ENCODE data around the gene CHKB.
"Not testable (repeated sequence)": the region's sequence is repeated elsewhere in the genome, so short reads cannot be mapped to it uniquely, and the experiment has no call there.

The CHKB gene

GRCh38 chr22:50608058-50608840, 25.6 kb upstream of the CHKB start:
- H3K36me3 Mint-ChIP-seq (ENCODE audit: insufficient read depth); ATAC-seq (replicated peaks); H3K4me3 Mint-ChIP-seq; H3K4me1 Mint-ChIP-seq (ENCODE audit: low read depth in 2 of 2); H3K9me3 Mint-ChIP-seq; H3K27ac Mint-ChIP-seq; DNase-seq: not testable (repeated sequence)
- H3K27me3 Mint-ChIP-seq, result peaks cover 36 to 86% of the 10 kb centered on the region in 2 donors

- ATAC-seq (replicated peaks) (no peak), DNase-seq (no peak)
- Mint-ChIP-seq H3K4me3 (no peak overlapping the region), H3K27me3 (peaks cover 42 to 86% of the 10 kb centered on the region in 2 donors), H3K36me3 (ENCODE audit: insufficient read depth) (no peaks in the 10 kb centered on the region), H3K27ac (no peak overlapping the region), H3K9me3 (no peaks in the 10 kb centered on the region), H3K4me1 (ENCODE audit: low read depth in 2 of 2) (no peaks in the 10 kb centered on the region)
Measured at GRCh38 chr22:50607659-50608020, 25.0 kb upstream of the CHKB start.

GRCh38 chr22:50606946-50607658, 24.5 kb upstream of the CHKB start:
- peaks cover 48 to 86% of the 10 kb centered on the region in 2 donors for H3K27me3 Mint-ChIP-seq
- H3K4me1 Mint-ChIP-seq (ENCODE audit: low read depth in 2 of 2), result peaks cover 0 to 2% of the 10 kb centered on the region in 2 donors
- no peaks in the 10 kb centered on the region for H3K9me3 Mint-ChIP-seq
- no peak overlapping the region for H3K27ac Mint-ChIP-seq
- ATAC-seq (replicated peaks), result no peak
- no peak for DNase-seq
- no peak overlapping the region for H3K4me3 Mint-ChIP-seq
- H3K36me3 Mint-ChIP-seq (ENCODE audit: insufficient read depth), result no peaks in the 10 kb centered on the region

GRCh38 chr22:50606165-50606945, 23.7 kb upstream of the CHKB start:
- H3K9me3 Mint-ChIP-seq, result no peaks in the 10 kb centered on the region
- no peak overlapping the region for H3K27ac Mint-ChIP-seq
- no peak for DNase-seq
- ATAC-seq (replicated peaks), result no peak
- H3K27me3 Mint-ChIP-seq, result peaks cover 55 to 86% of the 10 kb centered on the region in 2 donors
- H3K4me1 Mint-ChIP-seq (ENCODE audit: low read depth in 2 of 2), result peaks cover 2 to 4% of the 10 kb centered on the region in 2 donors
- H3K36me3 Mint-ChIP-seq (ENCODE audit: insufficient read depth), result no peaks in the 10 kb centered on the region
- no peak overlapping the region for H3K4me3 Mint-ChIP-seq

GRCh38 chr22:50605613-50606074, 23.0 kb upstream of the CHKB start:
- no peaks in the 10 kb centered on the region for H3K9me3 Mint-ChIP-seq
- ATAC-seq (replicated peaks) (no peak), DNase-seq (no peak)
- no peak overlapping the region for H3K27ac Mint-ChIP-seq
- H3K27me3 Mint-ChIP-seq, result peaks cover 52 to 81% of the 10 kb centered on the region in 2 donors
- H3K36me3 Mint-ChIP-seq (ENCODE audit: insufficient read depth), result no peaks in the 10 kb centered on the region
- no peak overlapping the region for H3K4me3 Mint-ChIP-seq
- H3K4me1 Mint-ChIP-seq (ENCODE audit: low read depth in 2 of 2), result peaks cover 2 to 4% of the 10 kb centered on the region in 2 donors

- Mint-ChIP-seq H3K27ac (no peak overlapping the region), H3K4me3 (no peak overlapping the region), H3K9me3 (no peaks in the 10 kb centered on the region), H3K27me3 (peaks cover 48 to 79% of the 10 kb centered on the region in 2 donors), H3K36me3 (ENCODE audit: insufficient read depth) (no peaks in the 10 kb centered on the region), H3K4me1 (ENCODE audit: low read depth in 2 of 2) (peaks cover 2 to 4% of the 10 kb centered on the region in 2 donors)
- DNase-seq (no peak), ATAC-seq (replicated peaks) (no peak)
Measured at GRCh38 chr22:50605002-50605612, 22.5 kb upstream of the CHKB start.

GRCh38 chr22:50604256-50605001, 21.8 kb upstream of the CHKB start:
- H3K27ac Mint-ChIP-seq, result no peak overlapping the region
- H3K9me3 Mint-ChIP-seq, result no peaks in the 10 kb centered on the region
- H3K36me3 Mint-ChIP-seq (ENCODE audit: insufficient read depth), result no peaks in the 10 kb centered on the region
- peaks cover 2 to 7% of the 10 kb centered on the region in 2 donors for H3K4me1 Mint-ChIP-seq (ENCODE audit: low read depth in 2 of 2)
- no peak overlapping the region for H3K4me3 Mint-ChIP-seq
- ATAC-seq (replicated peaks), result no peak
- DNase-seq, result no peak
- H3K27me3 Mint-ChIP-seq, result peaks cover 52 to 79% of the 10 kb centered on the region in 2 donors

GRCh38 chr22:50603511-50604255, 21.0 kb upstream of the CHKB start:
- no peaks in the 10 kb centered on the region for H3K36me3 Mint-ChIP-seq (ENCODE audit: insufficient read depth)
- H3K4me1 Mint-ChIP-seq (ENCODE audit: low read depth in 2 of 2), result peaks cover 2 to 7% of the 10 kb centered on the region in 2 donors
- H3K27me3 Mint-ChIP-seq, result peaks cover 44 to 71% of the 10 kb centered on the region in 2 donors
- ATAC-seq (replicated peaks), result no peak
- no peaks in the 10 kb centered on the region for H3K9me3 Mint-ChIP-seq
- H3K27ac Mint-ChIP-seq, result no peak overlapping the region
- no peak overlapping the region for H3K4me3 Mint-ChIP-seq
- no peak for DNase-seq

- peak overlapping the region; percentile 44 to 56 for H3K4me3 Mint-ChIP-seq
- H3K27ac Mint-ChIP-seq, result no peak overlapping the region
- no peak for ATAC-seq (replicated peaks)
- no peaks in the 10 kb centered on the region for H3K36me3 Mint-ChIP-seq (ENCODE audit: insufficient read depth)
- peaks cover 2 to 7% of the 10 kb centered on the region in 2 donors for H3K4me1 Mint-ChIP-seq (ENCODE audit: low read depth in 2 of 2)
- DNase-seq, result no peak
- no peaks in the 10 kb centered on the region for H3K9me3 Mint-ChIP-seq
- peaks cover 38 to 64% of the 10 kb centered on the region in 2 donors for H3K27me3 Mint-ChIP-seq
Measured at GRCh38 chr22:50602338-50602700, 19.7 kb upstream of the CHKB start.

GRCh38 chr22:50601669-50602337, 19.2 kb upstream of the CHKB start:
- Mint-ChIP-seq H3K4me1 (ENCODE audit: low read depth in 2 of 2) (peaks cover 2 to 7% of the 10 kb centered on the region in 2 donors), H3K36me3 (ENCODE audit: insufficient read depth) (no peaks in the 10 kb centered on the region), H3K9me3 (no peaks in the 10 kb centered on the region), H3K27ac (peak overlapping the region in 1 of 2 donors; percentile 9), H3K27me3 (peaks cover 38 to 64% of the 10 kb centered on the region in 2 donors), H3K4me3 (peak overlapping the region; percentile 44 to 56)
- no peak for ATAC-seq (replicated peaks)
- no peak for DNase-seq

GRCh38 chr22:50600967-50601668, 18.5 kb upstream of the CHKB start:
- DNase-seq (no peak), ATAC-seq (replicated peaks) (no peak)
- peaks cover 2 to 7% of the 10 kb centered on the region in 2 donors for H3K4me1 Mint-ChIP-seq (ENCODE audit: low read depth in 2 of 2)
- H3K27me3 Mint-ChIP-seq, result peaks cover 39 to 58% of the 10 kb centered on the region in 2 donors
- no peaks in the 10 kb centered on the region for H3K36me3 Mint-ChIP-seq (ENCODE audit: insufficient read depth)
- H3K9me3 Mint-ChIP-seq, result no peaks in the 10 kb centered on the region
- peak overlapping the region in 1 of 2 donors; percentile 9 for H3K27ac Mint-ChIP-seq
- H3K4me3 Mint-ChIP-seq, result peak overlapping the region; percentile 44 to 56
